TTC549 (cell line): ENCODE measurements around the gene TTC9.

Experiments used
- FAIRE-seq: peaks from 2 replicates; lab custom pipeline; 2012; peaks lifted over from hg19 to GRCh38; lab: Jason Lieb, UNC

TTC9 gene

GRCh38 chr14:70641548-70642302 lies at the start of gene TTC9:
TSS of gene TTC9 (plus strand) at chr14:70641916. CDS start at chr14:70642130, 214 bp downstream.
- FAIRE-seq = no peak

GRCh38 chr14:70594461-70594860 lies 47.3 kb upstream of the TTC9 start:
- no peak for FAIRE-seq

- no peak for FAIRE-seq
These were observed 46.1 kb upstream of the TTC9 start for GRCh38 chr14:70595443-70596185.

- FAIRE-seq = no peak
These were observed 44.0 kb upstream of the TTC9 start for GRCh38 chr14:70597731-70598130.

GRCh38 chr14:70599345-70599744 lies 42.4 kb upstream of the TTC9 start:
- no peak for FAIRE-seq

GRCh38 chr14:70600382-70601157 lies 41.1 kb upstream of the TTC9 start, which contains the start of gene MED6:
TSS of gene MED6 (minus strand) at chr14:70600655. CDS start at chr14:70600637, 18 bp downstream.
- FAIRE-seq = no peak

- no peak for FAIRE-seq
These were observed 40.6 kb upstream of the TTC9 start for GRCh38 chr14:70601162-70601561.

- FAIRE-seq = no peak
These were observed 39.5 kb upstream of the TTC9 start for GRCh38 chr14:70602254-70602653.

- no peak for FAIRE-seq
These were observed 30.5 kb upstream of the TTC9 start for GRCh38 chr14:70611216-70611615.

- FAIRE-seq = no peak
These were observed 25.1 kb upstream of the TTC9 start for GRCh38 chr14:70616646-70617045.

GRCh38 chr14:70618314-70618713 lies 23.4 kb upstream of the TTC9 start:
- no peak for FAIRE-seq

- no peak for FAIRE-seq
These were observed 22.0 kb upstream of the TTC9 start for GRCh38 chr14:70619708-70620107.

- FAIRE-seq = no peak
These were observed 19.5 kb upstream of the TTC9 start for GRCh38 chr14:70622111-70622712.

GRCh38 chr14:70624972-70625371 lies 16.7 kb upstream of the TTC9 start:
- no peak for FAIRE-seq

GRCh38 chr14:70631948-70632347 lies 9.8 kb upstream of the TTC9 start:
- no peak for FAIRE-seq

- no peak for FAIRE-seq
These were observed 5.6 kb upstream of the TTC9 start for GRCh38 chr14:70635971-70636595.

GRCh38 chr14:70638416-70638815 lies 3.3 kb upstream of the TTC9 start:
- FAIRE-seq = no peak

- no peak for FAIRE-seq
These were observed 673 bp upstream of the TTC9 start for GRCh38 chr14:70640938-70641547.

GRCh38 chr14:70642303-70643235 lies 853 bp downstream of the TTC9 start:
- FAIRE-seq = no peak

GRCh38 chr14:70643967-70644366 lies 2.3 kb downstream of the TTC9 start:
- FAIRE-seq = no peak
